HepG2 (cell line): Measurements from ENCODE around the gene TTC28. TPM values are rescaled to one million over a fixed set of nuclear protein-coding genes. Genes with fewer than 3 reads are reported as not detected.
A peak's percentile ranks its signal among the peaks of the same experiment; 100 is the strongest.

Experiments
- ATF7-NPFF ChIP-seq: sonication (generic); formaldehyde crosslinking; IDR thresholded peaks from 2 replicates; pipeline ENCODE4 v1.8.1; 2023; ENCODE audit warnings: mild to moderate bottlenecking, low read depth, missing genetic modification reagents, moderate library complexity
- CREB1 ChIP-seq, 2 experiments: fragments of 450-650 bp in 1 of 2; IDR thresholded peaks; 2 replicates each; pipeline ENCODE4 v1.6.1; 2016 to 2017; ENCODE audit warnings: control low read depth in 1 of 2, mild to moderate bottlenecking in 1 of 2, missing compliant biosample characterization in 1 of 2, missing genetic modification characterization in 1 of 2
- EHMT2 ChIP-seq: fragments of 200-600 bp; sonication (generic); IDR thresholded peaks from 2 replicates; pipeline ENCODE4 v1.7.0; 2017; ENCODE audit warnings: antibody characterized with exemption, low read depth, low read length, borderline replicate concordance
- ETV6 ChIP-seq: sonication (generic); formaldehyde crosslinking; conservative IDR thresholded peaks from 2 replicates; pipeline ENCODE4 v1.4.0; 2020; ENCODE audit warnings: missing genetic modification reagents
- FOXA1 ChIP-seq, 2 experiments: fragments of 450-650 bp in 1 of 2; sonication (generic) in 1 of 2; formaldehyde crosslinking in 1 of 2; IDR thresholded peaks; 2 replicates each; pipeline versions ENCODE4 v1.4.0 to v1.6.1; 2016 to 2020; ENCODE audit warnings: missing genetic modification reagents in 1 of 2
- GATAD2A ChIP-seq: IDR thresholded peaks from 2 replicates; pipeline ENCODE4 v1.6.1; 2016
- MAF1 ChIP-seq: sonication (generic); formaldehyde crosslinking; IDR thresholded peaks from 2 replicates; pipeline ENCODE4 v1.5.0; 2020; ENCODE audit warnings: missing genetic modification reagents, borderline replicate concordance
- NAIF1 ChIP-seq: sonication (generic); formaldehyde crosslinking; IDR thresholded peaks from 2 replicates; pipeline ENCODE4 v1.5.0; 2020; ENCODE audit warnings: mild to moderate bottlenecking, missing genetic modification reagents, borderline replicate concordance
- NPAS2 ChIP-seq: sonication (generic); formaldehyde crosslinking; IDR thresholded peaks from 2 replicates; pipeline ENCODE4 v1.8.0; 2022; ENCODE audit warnings: mild to moderate bottlenecking, missing genetic modification reagents, borderline replicate concordance
- PAWR ChIP-seq: sonication (generic); formaldehyde crosslinking; IDR thresholded peaks from 2 replicates; pipeline ENCODE4 v1.4.0; 2020; ENCODE audit warnings: missing genetic modification reagents, mild to moderate bottlenecking, borderline replicate concordance
- POGK ChIP-seq: sonication (generic); formaldehyde crosslinking; conservative IDR thresholded peaks from 2 replicates; pipeline ENCODE4 v1.8.0; 2022; ENCODE audit warnings: mild to moderate bottlenecking, moderate library complexity, missing genetic modification reagents
- SNAPC4 ChIP-seq: sonication (generic); formaldehyde crosslinking; IDR thresholded peaks from 2 replicates; pipeline ENCODE4 v1.4.0; 2020; ENCODE audit warnings: mild to moderate bottlenecking, missing genetic modification reagents
- STAT5B ChIP-seq: sonication (generic); formaldehyde crosslinking; IDR thresholded peaks from 2 replicates; pipeline ENCODE4 v1.4.0; 2020; ENCODE audit warnings: missing genetic modification reagents
- THAP8 ChIP-seq: sonication (generic); formaldehyde crosslinking; IDR thresholded peaks from 2 replicates; pipeline ENCODE4 v1.5.1; 2020; ENCODE audit warnings: missing genetic modification reagents, mild to moderate bottlenecking, borderline replicate concordance
- THYN1 ChIP-seq: sonication (generic); formaldehyde crosslinking; IDR thresholded peaks from 2 replicates; pipeline ENCODE4 v1.8.1; 2023; ENCODE audit warnings: low read depth, mild to moderate bottlenecking, moderate library complexity, missing genetic modification reagents, borderline replicate concordance
- ZFP36 ChIP-seq: fragments of 150-350 bp; IDR thresholded peaks from 2 replicates; pipeline ENCODE4 v1.6.1; 2018; ENCODE audit warnings: borderline replicate concordance, low read length, low read depth; ENCODE audit not compliant: partially characterized antibody
- ZNF138 ChIP-seq: sonication (generic); formaldehyde crosslinking; IDR thresholded peaks from 2 replicates; pipeline ENCODE4 v1.5.0; 2020; ENCODE audit warnings: mild to moderate bottlenecking, low read depth, missing genetic modification reagents
- ZNF33B ChIP-seq: sonication (generic); formaldehyde crosslinking; IDR thresholded peaks from 2 replicates; pipeline ENCODE4 v1.5.1; 2020; ENCODE audit warnings: mild to moderate bottlenecking, missing genetic modification reagents
- polyA plus RNA-seq, 8 experiments: library from polyadenylated mRNA; depleted of rRNA in 3 of 8; stranded (reverse) in 7 of 8; unstranded in 1 of 8; fragments of >200 nt; fragmentation: Illumina TruSeq in 4 of 8; extraction: Trizol in 4 of 8; gene quantifications; 2 replicates each; pipeline versions ENCODE4 v1.2.1 to v1.2.3, GENCODE V29; 2011 to 2016; ENCODE audit warnings: low read depth in 4 of 8, missing spikeins in 1 of 8, mixed read lengths in 1 of 8; ENCODE audit not compliant: insufficient read depth in 1 of 8
- total RNA-seq, 5 experiments: library from RNA; depleted of rRNA; stranded (reverse); fragments of >200 nt; fragmentation: Illumina TruSeq; extraction: Trizol; gene quantifications; 2 replicates each; pipeline ENCODE4 v1.2.3, GENCODE V29; 2016; ENCODE audit warnings: low read depth in 1 of 5
- TF ChIP-seq, protein P1 (sequence below): sonication (generic); formaldehyde crosslinking; IDR thresholded peaks from 2 replicates; pipeline ENCODE4 v1.5.0; 2020; ENCODE audit warnings: missing genetic modification reagents

Gene TTC28
- total and polyA plus RNA-seq, 2 of the 13 experiments (the other 11 are each of a cell fraction or from before 2014, with no cell fraction given): 4.2 to 13.1 TPM

DNA sequence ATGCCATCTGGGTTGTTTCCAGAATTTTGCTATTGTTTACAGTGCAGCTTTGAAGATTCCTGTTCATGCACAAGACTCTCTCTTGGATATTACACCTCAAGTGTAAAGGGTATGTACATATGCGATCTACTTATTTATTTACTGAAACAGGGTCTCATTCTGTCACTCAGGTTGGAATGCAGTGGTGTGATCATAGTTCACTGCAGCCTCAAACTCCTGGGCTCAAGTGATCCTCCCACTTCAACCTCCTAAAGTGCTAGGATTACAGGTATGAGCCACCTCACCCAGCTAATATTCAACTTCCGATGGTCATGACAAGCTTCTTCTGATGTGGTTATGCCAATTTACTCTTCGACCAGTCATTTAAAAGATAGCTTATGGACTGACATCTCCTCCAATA lies 602.5 kb downstream of the TTC28 start (continued):
- TF ChIP-seq ZNF138 (no peak), ETV6 (CRISPR knock-in tag) (no peak), ZFP36 (no peak), PAWR (CRISPR knock-in tag) (no peak), CREB1 (IDR thresholded peaks at IDR 0.05) (no peak), CREB1 (CRISPR knock-in tag; IDR thresholded peaks at IDR 0.05) (peak; percentile 65), THYN1 (CRISPR knock-in tag) (no peak), NAIF1 (CRISPR knock-in tag) (no peak), STAT5B (CRISPR knock-in tag) (no peak), SNAPC4 (CRISPR knock-in tag) (no peak), ZNF33B (no peak), POGK (no peak), EHMT2 (no peak), THAP8 (CRISPR knock-in tag) (no peak), ATF7-NPFF (CRISPR knock-in tag) (no peak), MAF1 (no peak), FOXA1 (IDR thresholded peaks at IDR 0.05) (peak; percentile 81; the same call in 1 of the 2 replicates), FOXA1 (CRISPR knock-in tag; IDR thresholded peaks at IDR 0.05) (peak; percentile 57), NPAS2 (CRISPR knock-in tag) (no peak), GATAD2A (CRISPR knock-in tag) (peak; percentile 54)
- TF ChIP-seq, protein P1, sequence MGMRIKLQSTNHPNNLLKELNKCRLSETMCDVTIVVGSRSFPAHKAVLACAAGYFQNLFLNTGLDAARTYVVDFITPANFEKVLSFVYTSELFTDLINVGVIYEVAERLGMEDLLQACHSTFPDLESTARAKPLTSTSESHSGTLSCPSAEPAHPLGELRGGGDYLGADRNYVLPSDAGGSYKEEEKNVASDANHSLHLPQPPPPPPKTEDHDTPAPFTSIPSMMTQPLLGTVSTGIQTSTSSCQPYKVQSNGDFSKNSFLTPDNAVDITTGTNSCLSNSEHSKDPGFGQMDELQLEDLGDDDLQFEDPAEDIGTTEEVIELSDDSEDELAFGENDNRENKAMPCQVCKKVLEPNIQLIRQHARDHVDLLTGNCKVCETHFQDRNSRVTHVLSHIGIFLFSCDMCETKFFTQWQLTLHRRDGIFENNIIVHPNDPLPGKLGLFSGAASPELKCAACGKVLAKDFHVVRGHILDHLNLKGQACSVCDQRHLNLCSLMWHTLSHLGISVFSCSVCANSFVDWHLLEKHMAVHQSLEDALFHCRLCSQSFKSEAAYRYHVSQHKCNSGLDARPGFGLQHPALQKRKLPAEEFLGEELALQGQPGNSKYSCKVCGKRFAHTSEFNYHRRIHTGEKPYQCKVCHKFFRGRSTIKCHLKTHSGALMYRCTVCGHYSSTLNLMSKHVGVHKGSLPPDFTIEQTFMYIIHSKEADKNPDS (CRISPR knock-in tag): no peak
